GM19452 (cell line): ENCODE results near the gene TIMMDC1.
"Not testable (repeated sequence)": the region's sequence is repeated elsewhere in the genome, so short reads cannot be mapped to it uniquely, and the experiment has no call there.

Experiments
- ATAC-seq: cut with Tn5 transposase; IDR thresholded peaks from one replicate; pipeline ENCODE4 v1.9.1; 2021; ENCODE audit not compliant: unreplicated experiment

The TIMMDC1 gene

DNA sequence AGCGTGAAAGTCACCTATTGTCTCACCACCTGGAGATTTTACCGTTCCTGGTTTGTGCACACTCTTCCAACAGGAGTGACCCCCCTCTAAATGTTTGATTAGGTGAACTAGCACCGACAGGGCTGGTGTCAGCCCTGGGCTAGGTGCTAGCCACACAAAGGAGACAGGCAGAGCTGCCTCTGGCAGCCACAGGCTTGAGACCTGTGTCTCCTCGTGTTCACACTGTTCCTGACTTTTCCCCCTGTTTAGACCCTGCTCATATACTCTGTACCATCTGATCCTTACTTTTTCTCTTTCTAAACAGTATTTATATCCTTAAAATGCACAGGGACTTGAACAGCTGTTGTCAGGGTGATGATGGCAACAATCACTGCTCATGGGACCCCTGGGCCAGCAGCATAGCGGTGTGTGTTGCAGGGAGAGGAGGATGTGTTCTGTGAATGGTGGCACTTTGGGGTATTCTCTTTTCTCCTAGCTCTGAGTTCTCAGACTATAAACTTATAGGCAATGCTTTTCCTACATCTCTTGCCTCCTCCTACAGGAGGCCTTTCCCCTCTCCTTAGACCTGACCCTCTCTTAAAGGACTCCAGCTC is 55.6 kb downstream of the TIMMDC1 start:
- ATAC-seq = no peak

DNA sequence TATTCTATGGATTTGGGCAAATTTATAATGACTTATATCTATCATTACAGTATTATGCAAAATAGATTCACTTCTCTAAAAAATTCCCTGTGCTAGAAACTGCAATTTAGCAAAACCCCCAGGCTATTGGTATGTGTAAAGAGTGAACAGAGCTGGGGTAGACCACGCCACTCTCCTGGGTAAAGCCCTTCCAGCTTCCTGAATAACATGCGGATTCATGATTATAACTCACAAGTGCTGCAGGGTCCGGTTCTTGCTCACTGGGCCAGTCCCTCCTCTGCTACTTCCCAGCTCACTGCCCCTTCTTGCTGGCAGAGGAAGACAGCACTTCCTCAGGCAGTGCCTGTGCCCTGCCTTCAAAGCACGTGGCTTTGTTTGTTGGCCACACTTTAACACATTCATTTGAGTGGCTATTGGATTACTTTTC is 57.0 kb downstream of the TIMMDC1 start:
- no peak for ATAC-seq

DNA sequence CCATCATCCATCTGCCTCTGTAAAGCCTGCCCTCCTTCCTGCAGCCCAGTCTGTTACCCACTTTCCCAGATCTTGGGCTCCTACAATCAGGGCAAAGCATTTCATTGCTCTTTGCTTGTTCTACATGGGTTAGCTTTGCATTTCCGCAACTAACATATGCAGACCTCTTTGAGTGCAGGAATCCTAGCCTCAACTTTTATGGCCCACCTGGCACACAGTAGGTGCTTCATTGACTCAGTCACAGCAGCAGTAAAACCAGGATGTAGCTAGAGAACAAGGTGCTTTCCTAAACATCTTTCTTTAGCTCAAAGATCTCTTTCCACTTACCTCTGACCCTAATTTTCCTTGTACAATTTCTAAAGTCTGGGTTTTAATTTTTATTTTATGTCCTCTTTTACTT is 57.6 kb downstream of the TIMMDC1 start:
- no peak for ATAC-seq

DNA sequence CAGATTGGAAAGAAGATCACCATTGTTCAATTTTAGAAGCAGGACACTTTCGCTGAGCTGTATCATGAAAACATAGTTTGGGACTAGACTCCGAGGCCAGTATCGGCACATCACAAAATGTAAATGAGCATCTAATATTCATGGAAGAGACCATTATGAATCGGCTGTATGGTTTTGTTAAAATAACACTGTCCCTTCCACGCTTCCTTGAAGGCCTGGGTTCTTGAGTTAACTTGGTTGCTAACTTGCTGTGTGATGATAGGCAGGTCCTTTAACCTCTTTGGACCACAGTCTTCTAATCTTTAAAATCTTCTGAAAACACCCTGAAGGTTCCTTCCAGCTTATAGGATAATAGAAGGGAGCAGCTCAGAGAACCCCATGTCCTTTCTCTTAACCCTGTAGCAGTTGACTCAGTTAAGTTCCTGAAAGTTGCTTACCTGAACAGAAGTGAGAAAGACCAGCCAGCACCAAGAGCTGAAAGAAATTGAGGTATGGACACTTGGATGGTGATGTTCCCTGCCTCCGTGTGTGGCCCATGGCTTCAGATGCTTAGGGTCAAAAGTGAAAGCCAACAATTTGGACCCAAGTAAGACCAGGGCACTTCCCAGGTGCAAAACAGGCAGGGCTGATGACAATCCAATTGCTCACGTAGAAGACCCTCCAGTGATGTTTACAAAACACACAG is 59.0 kb downstream of the TIMMDC1 start:
- ATAC-seq = no peak

DNA sequence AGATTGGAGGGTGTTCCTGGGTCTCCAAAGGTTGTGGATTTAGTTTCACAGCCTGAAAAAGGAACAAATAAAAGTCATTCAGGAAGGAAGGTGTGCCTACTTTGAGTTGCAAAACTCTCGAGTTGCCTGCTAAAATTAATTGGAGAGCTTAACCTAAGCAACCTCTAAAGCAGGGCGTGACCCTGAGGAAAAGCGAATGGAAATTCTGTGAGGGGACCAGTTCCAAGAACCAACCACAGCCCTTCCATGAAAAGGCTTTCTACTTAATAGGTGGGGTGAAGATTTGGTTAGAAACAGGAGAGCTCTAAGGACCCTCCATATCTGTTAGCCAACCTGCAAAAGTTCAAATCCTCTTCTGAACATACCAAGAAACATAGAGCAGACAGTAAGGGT is 59.5 kb downstream of the TIMMDC1 start:
- ATAC-seq = no peak

DNA sequence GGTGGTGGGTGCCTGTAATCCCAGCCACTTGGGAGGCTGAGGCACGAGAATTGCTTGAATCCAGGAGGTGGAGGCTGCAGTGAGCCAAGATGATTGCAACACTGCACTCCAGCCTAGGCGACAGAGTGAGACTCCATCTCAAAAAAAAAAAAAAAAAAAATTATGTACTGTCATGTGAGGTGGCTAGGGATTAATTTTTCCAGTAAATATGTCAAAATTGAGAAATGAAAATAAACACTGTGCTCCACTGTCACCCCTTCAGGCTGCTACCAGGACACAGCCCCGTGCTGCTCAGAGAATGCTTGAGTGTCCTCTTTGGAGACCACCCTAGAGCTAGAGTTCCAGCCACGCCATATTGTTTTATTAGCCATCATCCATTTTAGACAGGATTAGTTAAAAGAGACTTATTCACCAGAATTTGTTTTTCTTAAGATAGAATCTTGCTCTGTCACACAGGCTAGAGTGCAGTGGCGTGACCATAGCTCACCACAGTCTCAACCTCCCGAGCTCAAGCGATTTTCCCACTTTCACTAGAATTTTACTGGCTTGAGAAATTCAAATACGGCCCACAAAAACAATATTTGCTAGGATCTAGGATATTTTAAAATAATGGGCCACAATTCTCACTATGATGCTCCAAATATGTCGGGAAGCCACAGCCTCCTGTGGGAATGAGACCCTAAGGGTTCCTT is 60.4 kb downstream of the TIMMDC1 start:
- no peak for ATAC-seq

DNA sequence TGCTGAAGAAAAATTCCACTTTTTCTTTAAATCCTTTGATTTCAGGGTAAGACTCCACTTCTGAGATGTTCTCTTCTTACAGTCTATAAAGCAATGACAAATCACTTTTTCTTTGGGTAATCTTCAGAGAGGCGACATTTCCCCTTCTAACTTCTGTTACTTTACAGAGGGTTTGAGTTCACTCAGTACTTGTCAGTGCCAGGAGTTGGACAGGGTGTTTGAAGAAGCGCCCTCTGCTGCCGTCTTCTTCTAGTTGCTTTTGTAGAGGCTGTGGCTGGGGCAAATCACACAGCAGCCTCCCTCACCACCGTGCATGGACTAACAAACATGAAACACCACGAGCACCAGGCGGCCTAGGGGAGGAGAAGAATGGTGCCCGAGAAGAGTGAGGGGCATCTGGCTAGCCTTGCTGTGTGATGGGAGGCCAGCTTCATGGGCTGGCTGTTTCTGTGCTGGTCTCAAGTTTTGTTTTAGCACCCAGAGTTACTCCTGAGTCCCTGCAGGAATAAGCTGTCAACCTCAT is 61.2 kb downstream of the TIMMDC1 start, which contains the start of gene CD80:
CD80 (minus strand) TSS at position 174 of the 523 bp plus-strand sequence. CDS start 1,886 bp downstream, outside the sequence.
- ATAC-seq = peak; percentile 51

DNA sequence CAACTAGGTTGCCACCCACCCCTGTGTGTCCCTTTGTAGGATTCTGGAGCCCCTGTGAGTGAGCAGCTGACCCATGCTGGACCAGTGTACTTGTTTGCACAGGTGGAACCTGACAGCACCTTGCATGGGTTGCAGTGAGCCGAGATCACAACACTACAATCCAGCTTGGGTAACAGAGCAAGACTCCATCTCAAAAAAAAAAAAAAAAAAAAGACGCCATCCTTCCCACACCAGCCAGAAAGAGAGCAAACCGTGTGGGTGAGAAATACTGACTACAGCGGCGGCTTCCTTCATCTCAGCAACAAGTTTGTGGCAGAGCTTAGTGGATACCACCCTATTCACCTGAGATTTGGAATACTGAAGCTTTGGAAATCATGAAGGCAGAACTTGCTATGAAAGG is 61.8 kb downstream of the TIMMDC1 start:
- ATAC-seq = no peak

DNA sequence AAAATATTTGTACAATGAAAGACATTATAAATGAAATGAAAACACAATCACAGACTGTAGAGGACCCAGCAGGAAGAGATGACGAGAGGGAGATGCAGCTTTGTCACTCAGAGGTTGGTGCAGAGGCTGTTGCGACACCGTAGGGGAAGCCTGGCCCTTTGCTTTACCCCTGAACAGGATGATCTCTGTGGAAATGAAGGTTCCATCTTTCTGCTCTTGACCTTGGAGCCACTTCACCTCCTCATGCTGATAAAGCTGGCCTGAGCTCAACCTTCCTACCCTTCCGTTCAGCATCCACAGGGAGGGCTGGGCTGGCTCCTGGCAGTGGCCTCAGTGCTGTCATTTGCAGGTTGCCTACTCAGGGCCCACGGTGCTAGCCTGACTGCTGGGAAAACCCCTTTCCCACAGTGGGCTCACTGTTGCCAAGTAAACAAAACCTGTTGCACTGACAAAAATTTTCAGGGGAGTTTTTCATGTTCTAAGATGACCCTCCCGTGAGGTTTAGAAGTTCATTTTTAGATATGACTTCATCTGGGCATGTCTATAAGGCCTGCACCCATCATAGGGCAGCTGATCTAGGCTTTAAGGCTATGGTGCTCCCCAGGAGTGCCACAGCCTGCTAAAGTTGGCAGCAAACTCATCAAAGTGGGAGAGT is 64.1 kb downstream of the TIMMDC1 start:
- peak; percentile 76 for ATAC-seq

DNA sequence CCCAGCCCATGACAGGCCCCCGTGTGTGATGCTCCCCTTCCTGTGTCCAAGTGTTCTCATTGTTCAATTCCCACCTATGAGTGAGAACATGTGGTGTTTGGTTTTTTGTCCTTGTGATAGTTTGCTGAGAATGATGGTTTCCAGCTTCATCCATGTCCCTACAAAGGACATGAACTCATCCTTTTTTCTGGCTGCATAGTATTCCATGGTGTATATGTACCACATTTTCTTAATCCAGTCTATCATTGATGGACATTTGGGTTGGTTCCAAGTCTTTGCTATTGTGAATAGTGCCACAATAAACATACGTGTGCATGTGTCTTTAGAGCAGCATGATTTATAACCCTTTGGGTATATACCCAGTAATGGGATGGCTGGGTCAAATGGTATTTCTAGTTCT is 65.0 kb downstream of the TIMMDC1 start:
- ATAC-seq = not testable (repeated sequence)

DNA sequence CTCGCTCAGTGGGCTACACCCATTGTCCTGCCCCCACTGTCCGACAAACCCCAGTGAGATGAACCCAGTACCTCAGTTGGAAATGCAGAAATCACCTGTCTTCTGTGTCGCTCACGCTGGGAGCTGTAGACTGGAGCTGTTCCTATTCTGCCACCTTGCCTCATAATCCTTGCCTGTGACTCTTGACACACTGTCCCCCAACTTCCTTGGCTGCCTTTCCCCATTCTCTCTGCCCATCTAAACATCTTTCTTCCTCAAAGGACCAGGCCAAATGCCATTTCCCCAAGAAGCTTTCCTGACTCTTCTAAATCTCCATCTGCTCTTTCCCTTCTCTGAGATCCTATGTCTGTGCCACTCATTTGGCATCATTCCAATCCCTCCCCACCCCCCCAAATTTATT is 70.8 kb downstream of the TIMMDC1 start:
- ATAC-seq = no peak

DNA sequence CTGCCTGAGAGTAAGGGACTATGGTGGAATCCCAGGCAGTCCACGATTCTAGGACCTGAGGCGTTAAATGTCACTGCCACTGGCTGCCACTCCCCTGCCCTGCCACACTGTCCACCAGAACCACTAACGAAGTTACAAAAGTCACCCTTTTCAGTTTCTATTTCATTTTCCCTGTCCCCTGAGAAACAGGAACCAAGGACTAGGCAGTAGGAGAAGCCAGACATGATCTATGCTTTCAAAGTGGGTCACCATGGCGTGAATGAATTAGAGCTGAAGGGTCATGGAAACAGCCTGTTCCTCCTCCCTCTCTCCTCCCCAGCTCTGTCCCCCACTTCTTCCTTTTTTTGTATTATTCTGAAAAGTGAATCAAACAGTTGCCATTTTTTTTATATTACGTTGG is 71.9 kb downstream of the TIMMDC1 start:
- ATAC-seq = peak; percentile 58

DNA sequence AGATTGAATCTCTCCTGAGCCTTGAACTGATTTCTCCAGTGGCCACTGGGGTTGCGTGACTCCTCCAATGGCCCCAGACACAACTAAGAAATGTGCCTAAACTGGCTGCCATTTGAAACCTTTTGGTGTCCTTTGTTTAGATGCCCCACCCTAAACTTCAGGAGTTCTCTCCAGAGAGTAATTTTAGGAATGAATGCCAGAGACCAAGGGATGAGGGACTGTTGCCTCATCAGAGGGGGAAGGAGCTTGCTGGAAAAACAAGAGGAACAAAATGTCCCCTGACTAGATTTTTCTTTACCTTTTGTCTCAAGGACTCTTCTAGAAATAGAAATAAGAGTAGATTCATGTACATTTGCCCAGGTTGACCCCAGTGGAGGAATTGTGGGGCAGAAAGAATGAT is 72.9 kb downstream of the TIMMDC1 start:
- ATAC-seq = no peak

DNA sequence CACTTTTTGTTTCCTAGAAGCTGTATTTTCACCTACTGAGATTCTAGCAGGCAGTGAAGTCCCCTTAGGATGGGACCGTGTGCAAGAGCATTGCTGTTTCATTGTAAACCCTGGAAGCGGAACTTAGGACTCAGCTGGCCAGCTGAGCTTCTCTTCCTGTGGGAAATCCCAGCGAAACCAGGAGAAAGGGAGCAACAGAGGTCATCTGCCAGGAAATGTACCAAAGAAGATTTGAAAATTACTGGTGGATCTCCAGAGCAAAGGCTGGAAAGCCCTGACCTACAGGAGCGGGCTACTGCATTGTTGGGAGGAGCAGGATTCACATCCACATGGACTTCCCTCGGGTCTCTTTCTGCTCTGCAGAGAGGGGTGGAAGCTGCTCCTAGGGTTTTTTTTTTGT is 73.3 kb downstream of the TIMMDC1 start:
- no peak for ATAC-seq
